ENCODE data around the gene MAFG. TPM values are rescaled to one million over a fixed set of nuclear protein-coding genes. Genes with fewer than 3 reads are reported as not detected.

Gene MAFG
- total RNA-seq, 1 donor from 2014 or later, result 8.1 TPM

GRCh38 chr17:81911277-81911961, 16.1 kb downstream of the MAFG start, which contains the start of gene PCYT2:
Gene PCYT2, minus strand, starts transcription at chr17:81911399. Its CDS starts 44 bp downstream, at chr17:81911355.
- Histone ChIP-seq H3K9me3 (ENCODE audit: low read depth) (no peaks in the 10 kb centered on the region), H3K9ac (peak within 1 kb of the TSS; percentile 48), H3K36me3 (no peaks in the 10 kb centered on the region), H2AFZ (replicated peaks) (peak within 1 kb of the TSS; percentile 36), H4K20me1 (ENCODE audit: low read depth) (peaks cover 38% of the 10 kb centered on the region), H3K27me3 (peaks cover 17% of the 10 kb centered on the region), H3K79me2 (ENCODE audit: low read depth) (peaks cover 2% of the 10 kb centered on the region), H3K4me2 (peak within 1 kb of the TSS; percentile 95), H3K4me3 (peak within 1 kb of the TSS; percentile 87), H3K27ac (no peak within 1 kb of the TSS), H3K4me1 (peaks cover 6% of the 10 kb centered on the region), H3F3A (ENCODE audit: low read depth) (peaks cover 27% of the 10 kb centered on the region)
- TF ChIP-seq CTCF (IDR thresholded peaks at IDR 0.05) (peak; percentile 26), EZH2 (IDR thresholded peaks at IDR 0.05) (no peak)
- peak; percentile 97 for DNase-seq (ENCODE audit: low spot score)
- peak within 1 kb of the TSS; percentile 93 for H3K4me3 Mint-ChIP-seq
- no peak within 1 kb of the TSS for H3K27ac Mint-ChIP-seq
- H3K9me3 Mint-ChIP-seq, result no peaks in the 10 kb centered on the region
- H3K36me3 Mint-ChIP-seq, result peaks cover 11% of the 10 kb centered on the region
- peaks cover 3% of the 10 kb centered on the region for H3K27me3 Mint-ChIP-seq (ENCODE audit: insufficient read depth, low read depth)
- H3K4me1 Mint-ChIP-seq, result peaks cover 9% of the 10 kb centered on the region

GRCh38 chr17:81910840-81911276, 16.7 kb downstream of the MAFG start:
- Histone ChIP-seq H3K27me3 (peaks cover 17% of the 10 kb centered on the region), H3K4me2 (peak overlapping the region; percentile 95), H3K9me3 (ENCODE audit: low read depth) (no peaks in the 10 kb centered on the region), H3K9ac (peak overlapping the region; percentile 48), H3K79me2 (ENCODE audit: low read depth) (no peaks in the 10 kb centered on the region), H3K4me3 (peak overlapping the region; percentile 87), H4K20me1 (ENCODE audit: low read depth) (peaks cover 34% of the 10 kb centered on the region), H3K27ac (no peak overlapping the region), H3K36me3 (no peaks in the 10 kb centered on the region), H3K4me1 (peaks cover 6% of the 10 kb centered on the region), H3F3A (ENCODE audit: low read depth) (peaks cover 27% of the 10 kb centered on the region), H2AFZ (replicated peaks) (peak overlapping the region; percentile 36)
- DNase-seq (ENCODE audit: low spot score), result peak; percentile 51
- TF ChIP-seq CTCF (IDR thresholded peaks at IDR 0.05) (no peak), EZH2phosphoT487 (IDR thresholded peaks at IDR 0.05) (no peak), EZH2 (IDR thresholded peaks at IDR 0.05) (no peak)
- Mint-ChIP-seq H3K27ac (no peak overlapping the region), H3K4me1 (peaks cover 9% of the 10 kb centered on the region), H3K27me3 (ENCODE audit: insufficient read depth, low read depth) (peaks cover 3% of the 10 kb centered on the region), H3K36me3 (peaks cover 10% of the 10 kb centered on the region), H3K9me3 (no peaks in the 10 kb centered on the region), H3K4me3 (peak overlapping the region; percentile 93)

- Histone ChIP-seq H4K20me1 (ENCODE audit: low read depth) (peaks cover 28% of the 10 kb centered on the region), H3K79me2 (ENCODE audit: low read depth) (no peaks in the 10 kb centered on the region), H3K9me3 (ENCODE audit: low read depth) (no peaks in the 10 kb centered on the region), H3K27ac (no peak overlapping the region), H3K4me2 (peak overlapping the region; percentile 95), H3K9ac (peak overlapping the region; percentile 48), H3K27me3 (peaks cover 17% of the 10 kb centered on the region), H3K4me3 (peak overlapping the region; percentile 87), H3K36me3 (no peaks in the 10 kb centered on the region), H3K4me1 (peaks cover 6% of the 10 kb centered on the region), H2AFZ (replicated peaks) (peak overlapping the region; percentile 36), H3F3A (ENCODE audit: low read depth) (peaks cover 27% of the 10 kb centered on the region)
- Mint-ChIP-seq H3K9me3 (no peaks in the 10 kb centered on the region), H3K36me3 (peaks cover 8% of the 10 kb centered on the region), H3K27me3 (ENCODE audit: insufficient read depth, low read depth) (peaks cover 3% of the 10 kb centered on the region), H3K4me3 (peak overlapping the region; percentile 93), H3K4me1 (peaks cover 9% of the 10 kb centered on the region), H3K27ac (no peak overlapping the region)
- DNase-seq (ENCODE audit: low spot score), result peak; percentile 48
- TF ChIP-seq CTCF (IDR thresholded peaks at IDR 0.05) (no peak), EZH2 (IDR thresholded peaks at IDR 0.05) (no peak), EZH2phosphoT487 (IDR thresholded peaks at IDR 0.05) (no peak)
Observed at GRCh38 chr17:81909966-81910839, 17.3 kb downstream of the MAFG start.
